Measurements from ENCODE around the gene OR5P2. TPM values are rescaled to one million over a fixed set of nuclear protein-coding genes. Genes with fewer than 3 reads are reported as not detected.

OR5P2 gene
- total RNA-seq (not detected), total RNA-seq (0 to 0.05 (median 0) reads per million in 172 experiments)
- not detected for polyA plus RNA-seq (2013, experiment 1 of 2)
- polyA plus RNA-seq (2013, experiment 2 of 2) = not detected

- Histone ChIP-seq H3K27ac (ENCODE audit: low read depth in 1 of 2, low read length in 2 of 2) (no peak within 1 kb of the TSS), H3K9me3 (ENCODE audit: control insufficient read depth in 1 of 2, insufficient read depth in 1 of 2, low read length in 2 of 2) (no peaks in the 10 kb centered on the region), H3K4me3 (ENCODE audit: low read length) (no peak within 1 kb of the TSS), H3K27me3 (ENCODE audit: control insufficient read depth in 1 of 2, insufficient read depth in 2 of 2, low read length in 2 of 2) (no peaks in the 10 kb centered on the region), H3K4me1 (ENCODE audit: insufficient read depth, low read length) (no peaks in the 10 kb centered on the region), H3K36me3 (ENCODE audit: insufficient read depth, low read length) (no peaks in the 10 kb centered on the region)
- TF ChIP-seq CTCF (IDR thresholded peaks at IDR 0.05) = no peak
- H3K36me3 Mint-ChIP-seq (ENCODE audit: low read depth) = no peaks in the 10 kb centered on the region
- ATAC-seq (ENCODE audit: poor library complexity) (no peak), DNase-seq (no peak)
- intact Hi-C loops (cut with DNase I, micrococcal nuclease) = no loop called here
- H3K27ac Mint-ChIP-seq = no peak within 1 kb of the TSS
- H3K4me1 Mint-ChIP-seq (ENCODE audit: low read depth) = no peaks in the 10 kb centered on the region
- ChIA-PET CTCF (no interaction called here), POLR2A (no interaction called here)
- peaks cover 5% of the 10 kb centered on the region for H3K27me3 Mint-ChIP-seq
- H3K9me3 Mint-ChIP-seq = peaks cover 2% of the 10 kb centered on the region
- H3K4me3 Mint-ChIP-seq = no peak within 1 kb of the TSS
These were observed at the start of gene OR5P2 for GRCh38 chr11:7796842-7797241. TSS of gene OR5P2 (minus strand) at chr11:7796942. CDS start at chr11:7796942, 0 bp downstream.

- Mint-ChIP-seq H3K9me3 (no peaks in the 10 kb centered on the region), H3K27me3 (peaks cover 22% of the 10 kb centered on the region), H3K27ac (no peak overlapping the region), H3K4me1 (ENCODE audit: low read depth) (no peaks in the 10 kb centered on the region), H3K4me3 (no peak overlapping the region), H3K36me3 (ENCODE audit: low read depth) (no peaks in the 10 kb centered on the region)
- DNase-seq (no peak), ATAC-seq (ENCODE audit: poor library complexity) (no peak)
- TF ChIP-seq CTCF (IDR thresholded peaks at IDR 0.05) = no peak
- no peak overlapping the region for H3K27ac ChIP-seq (ENCODE audit: low read depth in 1 of 2, low read length in 2 of 2)
- no peak overlapping the region for H3K4me3 ChIP-seq (ENCODE audit: low read length)
- no peaks in the 10 kb centered on the region for H3K9me3 ChIP-seq (ENCODE audit: control insufficient read depth in 1 of 2, insufficient read depth in 1 of 2, low read length in 2 of 2)
- ChIA-PET POLR2A (no interaction called here), CTCF (no interaction called here)
- no peaks in the 10 kb centered on the region for H3K36me3 ChIP-seq (ENCODE audit: insufficient read depth, low read length)
- H3K27me3 ChIP-seq (ENCODE audit: control insufficient read depth in 1 of 2, insufficient read depth in 2 of 2, low read length in 2 of 2) = peaks cover 0 to 9% of the 10 kb centered on the region in 2 experiments
- no peaks in the 10 kb centered on the region for H3K4me1 ChIP-seq (ENCODE audit: insufficient read depth, low read length)
- intact Hi-C loops (cut with DNase I, micrococcal nuclease) = no loop called here
These were observed 49.3 kb upstream of the OR5P2 start for GRCh38 chr11:7846003-7846402.

GRCh38 chr11:7844986-7845385 lies 48.2 kb upstream of the OR5P2 start:
- POLR2A ChIA-PET = no interaction called here
- peaks cover 24% of the 10 kb centered on the region for H3K27me3 Mint-ChIP-seq
- no peak for ATAC-seq (ENCODE audit: poor library complexity)

More at GRCh38 chr11:7844986-7845385, 48.2 kb upstream of the OR5P2 start:
- H3K9me3 ChIP-seq (ENCODE audit: control insufficient read depth in 1 of 2, insufficient read depth in 1 of 2, low read length in 2 of 2) = no peaks in the 10 kb centered on the region
- H3K27ac Mint-ChIP-seq = no peak overlapping the region
- H3K4me1 ChIP-seq (ENCODE audit: insufficient read depth, low read length) = no peaks in the 10 kb centered on the region
- H3K4me1 Mint-ChIP-seq (ENCODE audit: low read depth) = no peaks in the 10 kb centered on the region
- no peaks in the 10 kb centered on the region for H3K9me3 Mint-ChIP-seq
- H3K36me3 ChIP-seq (ENCODE audit: insufficient read depth, low read length) = no peaks in the 10 kb centered on the region
- intact Hi-C loops (cut with DNase I, micrococcal nuclease) = no loop called here
- H3K4me3 Mint-ChIP-seq = no peak overlapping the region
- no peaks in the 10 kb centered on the region for H3K36me3 Mint-ChIP-seq (ENCODE audit: low read depth)
- no peak for DNase-seq
- H3K4me3 ChIP-seq (ENCODE audit: low read length) = no peak overlapping the region
- peaks cover 0 to 9% of the 10 kb centered on the region in 2 experiments for H3K27me3 ChIP-seq (ENCODE audit: control insufficient read depth in 1 of 2, insufficient read depth in 2 of 2, low read length in 2 of 2)
- no peak overlapping the region for H3K27ac ChIP-seq (ENCODE audit: low read depth in 1 of 2, low read length in 2 of 2)
- CTCF ChIA-PET = no interaction called here
- no peak for TF ChIP-seq CTCF (IDR thresholded peaks at IDR 0.05)
